Stimulated activated CD4-positive, alpha-beta T cell treated with anti-CD3 and anti-CD28 coated beads, Interleukin-4, amount 100 ng/mL, for 48 hours (primary cell): Measurements from ENCODE around the gene TDRD12.
"Not testable (repeated sequence)": the region's sequence is repeated elsewhere in the genome, so short reads cannot be mapped to it uniquely, and the experiment has no call there.

ENCODE experiments used
- DNase-seq, 2 donors: peaks; one replicate each; pipeline ENCODE4 v3.0.0-alpha.2; 2020; ENCODE audit warnings: low read depth in 2 of 2

TDRD12 gene

GRCh38 chr19:32867436-32867835, 147.9 kb downstream of the TDRD12 start:
- not testable (repeated sequence) for DNase-seq

GRCh38 chr19:32868206-32868950, 148.8 kb downstream of the TDRD12 start:
- no peak for DNase-seq

DNA sequence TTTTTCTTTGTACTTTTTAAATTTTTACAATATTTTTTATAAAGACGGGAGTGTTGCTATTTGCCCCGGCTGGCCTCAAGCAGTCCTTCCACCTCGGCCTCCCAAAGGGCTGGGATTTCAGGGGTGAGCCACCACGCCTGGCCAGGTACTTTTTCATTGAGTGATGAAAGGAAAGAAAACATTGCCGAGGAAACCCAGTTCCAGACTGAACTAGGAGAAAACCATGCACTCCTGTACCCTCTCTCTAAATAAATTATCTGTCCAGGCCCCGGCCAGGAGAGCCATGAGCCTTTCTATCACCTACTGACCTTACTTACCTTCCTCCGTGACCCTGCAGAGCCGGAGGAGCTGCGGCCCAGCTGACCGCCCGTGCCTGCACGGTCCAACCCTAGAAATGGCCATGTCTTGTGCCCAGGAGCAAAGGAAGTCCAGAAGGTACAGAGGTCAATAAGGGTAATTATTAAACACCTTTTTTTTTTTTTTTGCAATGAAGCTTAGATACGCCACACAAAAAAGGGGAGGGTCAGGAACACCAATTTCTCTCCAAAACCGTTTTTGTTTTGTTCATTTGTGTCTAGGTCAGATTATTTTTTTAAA, 149.9 kb downstream of the TDRD12 start, which contains the start of gene SLC7A9:
Gene SLC7A9 (minus strand): TSS at position 399 of the 597 bp plus-strand sequence. CDS start 1,233 bp downstream, outside the sequence.
- no peak for DNase-seq

DNA sequence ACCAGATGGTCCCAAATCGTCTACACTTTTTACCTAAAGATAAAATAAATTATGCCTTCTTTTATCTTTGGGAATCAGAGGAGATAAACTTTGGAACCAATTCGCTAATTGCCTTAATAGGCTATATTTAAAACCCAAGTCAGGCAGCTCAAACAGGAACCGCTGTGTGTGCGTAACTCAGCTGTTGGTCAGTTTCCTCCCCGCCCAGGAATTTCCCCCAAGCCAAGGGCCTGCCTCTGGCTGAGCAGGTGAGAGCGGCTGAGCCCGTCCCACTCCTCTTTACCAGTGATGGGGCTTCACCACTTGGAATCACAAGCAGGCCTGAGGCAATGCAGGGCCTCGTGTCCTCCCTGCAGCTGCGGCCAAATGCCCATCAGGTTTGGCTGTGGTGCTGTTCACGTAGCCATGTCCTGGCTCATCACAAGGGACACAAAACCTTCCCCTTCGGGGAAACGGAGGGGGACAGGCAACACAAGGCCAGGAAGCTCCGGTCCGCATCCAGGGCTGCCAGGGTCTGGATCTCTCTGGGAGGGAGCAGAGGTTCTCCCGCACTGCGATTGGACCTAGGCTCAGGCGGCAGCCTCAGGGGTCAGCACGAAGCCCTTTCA, 150.5 kb downstream of the TDRD12 start:
- no peak for DNase-seq

DNA sequence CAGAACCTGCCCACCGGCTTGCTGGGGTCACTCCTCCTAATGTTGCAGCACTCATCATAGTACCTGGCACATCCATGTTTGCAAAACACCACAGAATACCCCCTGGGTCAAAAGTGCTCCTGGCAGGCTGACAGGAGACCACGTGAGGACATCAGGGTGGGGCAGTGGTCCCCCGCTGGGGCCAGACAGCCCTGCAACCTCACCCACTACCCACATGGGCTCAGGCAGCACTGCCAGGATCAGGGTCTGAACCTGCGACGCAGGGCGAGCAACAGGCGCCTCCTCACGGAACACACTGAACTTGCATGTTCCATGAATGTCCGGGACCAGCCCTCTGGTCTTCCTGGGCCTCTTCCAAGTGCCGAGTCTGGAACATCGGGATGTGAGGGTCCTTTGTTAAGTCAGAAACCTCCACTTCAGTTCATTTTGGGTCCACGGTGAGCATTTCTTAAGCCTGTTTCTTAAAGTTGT, 151.4 kb downstream of the TDRD12 start:
- DNase-seq: no peak

GRCh38 chr19:32872391-32872790, 152.8 kb downstream of the TDRD12 start:
- DNase-seq: no peak

DNA sequence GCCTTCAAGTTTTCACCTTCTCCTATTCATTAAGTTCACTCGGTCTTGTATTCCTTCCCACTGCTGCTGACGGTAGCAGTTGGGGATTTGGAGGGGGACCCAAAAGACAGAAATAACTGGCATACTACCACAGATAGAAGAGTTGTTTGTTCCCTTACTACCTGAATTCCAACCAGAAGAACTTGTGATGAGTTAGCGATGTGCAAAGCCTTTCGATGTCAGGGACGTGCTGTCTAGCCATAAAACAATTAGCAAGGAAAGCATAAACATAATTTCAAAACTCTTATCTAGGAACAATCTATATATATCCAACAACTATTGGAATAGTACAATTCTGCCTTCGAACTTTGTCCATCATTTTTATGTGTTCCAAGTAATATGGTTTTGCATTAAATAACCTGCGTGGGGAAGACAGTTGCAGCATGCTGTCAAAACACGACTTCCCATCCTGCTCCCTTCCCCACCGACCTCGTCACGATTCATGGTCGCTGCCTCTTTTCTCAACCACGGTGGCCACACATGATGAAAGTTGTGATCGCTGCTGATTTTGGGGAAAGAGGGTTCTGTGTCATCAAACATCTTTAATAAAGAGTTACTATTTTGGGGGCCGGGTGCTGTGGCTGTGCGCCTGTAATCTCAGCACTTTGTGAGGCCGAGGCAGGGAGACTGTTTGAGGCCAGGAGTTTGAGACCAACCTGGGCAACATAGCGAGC, 153.8 kb downstream of the TDRD12 start:
- peak; percentile 1 to 12 for DNase-seq

DNA sequence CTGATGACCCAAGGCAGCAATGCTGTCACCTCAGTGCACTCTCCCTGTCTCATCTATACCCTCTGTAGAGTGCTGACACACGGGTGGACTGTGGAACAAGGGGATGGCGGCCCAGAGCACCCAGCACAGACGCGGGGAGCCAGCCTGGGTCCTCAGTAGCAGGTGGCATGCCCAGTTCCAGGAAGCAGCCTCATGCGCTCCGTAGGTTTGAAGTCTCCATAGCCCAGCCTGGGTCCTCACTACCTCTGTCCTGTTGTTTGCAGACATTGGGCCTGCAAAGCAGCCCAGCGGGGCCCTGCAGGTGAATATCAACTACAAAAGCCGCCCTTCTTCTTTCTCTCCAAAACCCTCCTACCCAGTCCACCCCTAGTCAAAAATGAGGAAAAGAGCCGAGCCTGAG, 155.0 kb downstream of the TDRD12 start:
- no peak for DNase-seq

GRCh38 chr19:32875428-32875827, 155.9 kb downstream of the TDRD12 start:
- DNase-seq: no peak

- no peak for DNase-seq
Observed at GRCh38 chr19:32876236-32876918, 156.8 kb downstream of the TDRD12 start.

GRCh38 chr19:32876919-32877285, 157.3 kb downstream of the TDRD12 start:
- DNase-seq: no peak
